HEK293 (cell line): Measurements from ENCODE around the gene TAGAP.

Source experiments
- CTCF ChIA-PET: fragments of 350-600 bp; formaldehyde crosslinking; extraction: SDS; loops from one replicate; lab custom pipeline; 2021; ENCODE audit warnings: antibody characterized with exemption; lab: Yijun Ruan, JAX
- POLR2A ChIA-PET: fragments of 300-600 bp; formaldehyde crosslinking; extraction: SDS; loops from one replicate; lab custom pipeline; 2020; ENCODE audit warnings: antibody characterized with exemption, inconsistent platforms; lab: Yijun Ruan, JAX
- H3K27ac ChIP-seq: fragments of 200-500 bp; sonication (Bioruptor generic); 2 replicates; pipeline ENCODE4 v1.5.1; 2014; ENCODE audit warnings: low read depth, low read length, control low read depth, inconsistent platforms; ENCODE audit errors: extremely low read depth
- H3K36me3 ChIP-seq, 2 experiments: fragments of 200-500 bp in 1 of 2; sonication (Bioruptor generic) in 1 of 2; 1 replicate in 1 of 2; 2 replicates in 1 of 2; pipeline ENCODE4 v1.5.1; 2014 to 2017; ENCODE audit warnings: inconsistent platforms in 2 of 2, low read length in 2 of 2; ENCODE audit not compliant: control insufficient read depth in 2 of 2, insufficient read depth in 1 of 2
- H3K4me1 ChIP-seq: fragments of 200-500 bp; sonication (Bioruptor generic); 2 replicates; pipeline ENCODE4 v1.5.1; 2014; ENCODE audit warnings: mild to moderate bottlenecking, low read length, inconsistent platforms; ENCODE audit not compliant: control insufficient read depth, insufficient read depth
- H3K4me3 ChIP-seq: 2 replicates; pipeline ENCODE4 v1.5.1; 2011; ENCODE audit warnings: low read depth, mild to moderate bottlenecking, control low read depth, low read length, moderate library complexity
- H3K9me3 ChIP-seq: fragments of 200-500 bp; sonication (Bioruptor generic); 2 replicates; pipeline ENCODE4 v1.5.1; 2014; ENCODE audit warnings: low read depth, low read length, inconsistent platforms; ENCODE audit not compliant: control insufficient read depth, insufficient read depth
- BCL11B ChIP-seq: fragments of 450-650 bp; formaldehyde crosslinking; IDR thresholded peaks from 2 replicates; pipeline ENCODE4 v1.5.1; 2016; ENCODE audit warnings: low read depth, missing biosample characterization, missing genetic modification characterization
- EGR2 ChIP-seq: fragments of 450-650 bp; formaldehyde crosslinking; IDR thresholded peaks from 2 replicates; pipeline ENCODE4 v1.5.1; 2016; ENCODE audit warnings: low read depth, missing biosample characterization, missing genetic modification characterization
- HOXA7 ChIP-seq: sonication (generic); formaldehyde crosslinking; IDR thresholded peaks from 2 replicates; pipeline ENCODE4 v1.8.1; 2022; ENCODE audit warnings: missing genetic modification reagents, borderline replicate concordance
- KLF16 ChIP-seq: fragments of 450-650 bp; formaldehyde crosslinking; IDR thresholded peaks from 2 replicates; pipeline ENCODE4 v1.5.1; 2017; ENCODE audit warnings: missing biosample characterization, missing genetic modification characterization
- KLF7 ChIP-seq: fragments of 450-650 bp; formaldehyde crosslinking; IDR thresholded peaks from 2 replicates; pipeline ENCODE4 v1.5.1; 2016; ENCODE audit warnings: missing biosample characterization, missing genetic modification characterization, borderline replicate concordance
- MZF1 ChIP-seq: fragments of 450-650 bp; formaldehyde crosslinking; IDR thresholded peaks from 2 replicates; pipeline ENCODE4 v1.5.1; 2017; ENCODE audit warnings: missing biosample characterization, missing genetic modification characterization, borderline replicate concordance
- REPIN1 ChIP-seq: fragments of 450-650 bp; formaldehyde crosslinking; IDR thresholded peaks from 2 replicates; pipeline ENCODE4 v1.5.1; 2017; ENCODE audit warnings: missing biosample characterization, missing genetic modification characterization, low read depth
- SP3 ChIP-seq: fragments of 450-650 bp; formaldehyde crosslinking; IDR thresholded peaks from 2 replicates; pipeline ENCODE4 v1.5.1; 2016; ENCODE audit warnings: missing biosample characterization, missing genetic modification characterization
- ZBTB17 ChIP-seq: fragments of 450-650 bp; formaldehyde crosslinking; IDR thresholded peaks from 2 replicates; pipeline ENCODE4 v1.5.1; 2016; ENCODE audit warnings: missing biosample characterization, missing genetic modification characterization
- ZBTB6 ChIP-seq: fragments of 450-650 bp; formaldehyde crosslinking; IDR thresholded peaks from 2 replicates; pipeline ENCODE4 v1.5.1; 2017; ENCODE audit warnings: missing biosample characterization, missing genetic modification characterization
- ZBTB7A ChIP-seq: fragments of 450-650 bp; formaldehyde crosslinking; IDR thresholded peaks from 2 replicates; pipeline ENCODE4 v1.5.1; 2016; ENCODE audit warnings: low read depth, missing biosample characterization, missing genetic modification characterization
- ZFP37 ChIP-seq: fragments of 450-650 bp; formaldehyde crosslinking; IDR thresholded peaks from 2 replicates; pipeline ENCODE4 v1.5.1; 2016; ENCODE audit warnings: missing biosample characterization, missing genetic modification characterization
- ZNF121 ChIP-seq: fragments of 450-650 bp; formaldehyde crosslinking; IDR thresholded peaks from 2 replicates; pipeline ENCODE4 v1.5.1; 2016; ENCODE audit warnings: missing biosample characterization, missing genetic modification characterization
- ZNF133 ChIP-seq: fragments of 450-650 bp; formaldehyde crosslinking; IDR thresholded peaks from 2 replicates; pipeline ENCODE4 v1.5.1; 2016; ENCODE audit warnings: missing biosample characterization, missing genetic modification characterization
- ZNF239 ChIP-seq: fragments of 450-650 bp; formaldehyde crosslinking; IDR thresholded peaks from 2 replicates; pipeline ENCODE4 v1.5.1; 2016; ENCODE audit warnings: missing biosample characterization, missing genetic modification characterization
- ZNF341 ChIP-seq: fragments of 450-650 bp; formaldehyde crosslinking; IDR thresholded peaks from 2 replicates; pipeline ENCODE4; 2016; ENCODE audit warnings: low read depth, missing biosample characterization, missing genetic modification characterization
- ZNF48 ChIP-seq: fragments of 450-650 bp; formaldehyde crosslinking; IDR thresholded peaks from 2 replicates; pipeline ENCODE4 v1.5.1; 2016; ENCODE audit warnings: missing biosample characterization, missing genetic modification characterization
- ZNF518A ChIP-seq: fragments of 450-650 bp; formaldehyde crosslinking; conservative IDR thresholded peaks from 2 replicates; pipeline ENCODE4 v1.5.1; 2016; ENCODE audit warnings: low read depth, missing biosample characterization, missing genetic modification characterization
- ZNF558 ChIP-seq: fragments of 450-650 bp; formaldehyde crosslinking; IDR thresholded peaks from 2 replicates; pipeline ENCODE4 v1.5.1; 2016; ENCODE audit warnings: missing biosample characterization, missing genetic modification characterization
- ZNF600 ChIP-seq: fragments of 450-650 bp; formaldehyde crosslinking; IDR thresholded peaks from 2 replicates; pipeline ENCODE4 v1.5.1; 2016; ENCODE audit warnings: missing biosample characterization, missing genetic modification characterization
- ZNF777 ChIP-seq: fragments of 450-650 bp; formaldehyde crosslinking; IDR thresholded peaks from 2 replicates; pipeline ENCODE4 v1.5.1; 2017; ENCODE audit warnings: missing biosample characterization, missing genetic modification characterization, borderline replicate concordance
- TF ChIP-seq, protein P1 (sequence below): fragments of 450-650 bp; formaldehyde crosslinking; IDR thresholded peaks from 2 replicates; pipeline ENCODE4 v1.5.1; 2016; ENCODE audit warnings: missing biosample characterization, missing genetic modification characterization
- TF ChIP-seq, protein P2 (sequence below): fragments of 450-650 bp; formaldehyde crosslinking; conservative IDR thresholded peaks from 2 replicates; pipeline ENCODE4 v1.5.1; 2016; ENCODE audit warnings: low read depth, missing biosample characterization, missing genetic modification characterization
- TF ChIP-seq, protein P3 (sequence below): fragments of 450-650 bp; formaldehyde crosslinking; IDR thresholded peaks from 2 replicates; pipeline ENCODE4 v1.5.1; 2016; ENCODE audit warnings: missing biosample characterization, missing genetic modification characterization, low read depth

TAGAP gene

GRCh38 chr6:158999666-159000403 is 45.0 kb downstream of the TAGAP start, which contains the start of gene RSPH3:
Gene RSPH3 (minus strand): TSS chr6:159000202. CDS start chr6:158999550, 652 bp downstream.
- Histone ChIP-seq H3K27ac (peak within 1 kb of the TSS; percentile 93), H3K9me3 (no peaks in the 10 kb centered on the region), H3K4me1 (no peaks in the 10 kb centered on the region), H3K4me3 (peak within 1 kb of the TSS; percentile 75), H3K36me3 (peaks cover 0 to 4% of the 10 kb centered on the region in 2 experiments; a peak in 2 of 3 replicates)
- POLR2A ChIA-PET, result interaction anchor here (0.6 to 2.2 kb wide), 19 partner anchors 9 to 758 kb away, joined by 3 to 15 read pairs (median 4); partner anchors contain the start of genes DYNLT1 and WTAP
- CTCF ChIA-PET, result interaction anchor here (0.5 to 2.4 kb wide), 15 partner anchors 9 to 521 kb away, joined by 3 to 11 read pairs (median 5); partner anchors contain the start of gene TAGAP
- TF ChIP-seq ZNF133 (tag by site-specific recombination), result no peak
- peak; percentile 100 for TF ChIP-seq ZNF341
- no peak for TF ChIP-seq ZNF777 (tag by site-specific recombination)
- no peak for TF ChIP-seq HOXA7
- TF ChIP-seq ZBTB7A (tag by site-specific recombination), result peak; percentile 87
- TF ChIP-seq, protein P1, sequence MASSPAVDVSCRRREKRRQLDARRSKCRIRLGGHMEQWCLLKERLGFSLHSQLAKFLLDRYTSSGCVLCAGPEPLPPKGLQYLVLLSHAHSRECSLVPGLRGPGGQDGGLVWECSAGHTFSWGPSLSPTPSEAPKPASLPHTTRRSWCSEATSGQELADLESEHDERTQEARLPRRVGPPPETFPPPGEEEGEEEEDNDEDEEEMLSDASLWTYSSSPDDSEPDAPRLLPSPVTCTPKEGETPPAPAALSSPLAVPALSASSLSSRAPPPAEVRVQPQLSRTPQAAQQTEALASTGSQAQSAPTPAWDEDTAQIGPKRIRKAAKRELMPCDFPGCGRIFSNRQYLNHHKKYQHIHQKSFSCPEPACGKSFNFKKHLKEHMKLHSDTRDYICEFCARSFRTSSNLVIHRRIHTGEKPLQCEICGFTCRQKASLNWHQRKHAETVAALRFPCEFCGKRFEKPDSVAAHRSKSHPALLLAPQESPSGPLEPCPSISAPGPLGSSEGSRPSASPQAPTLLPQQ (tag by site-specific recombination), result peak; percentile 87
- TF ChIP-seq ZNF600 (tag by site-specific recombination), result peak; percentile 96
- 0 out of 2 replicates have a peak, but pooled peaks have one; percentile 29 for TF ChIP-seq ZNF239 (tag by site-specific recombination)
- peak; percentile 54; the same call in 1 of the 2 replicates for TF ChIP-seq ZNF558 (tag by site-specific recombination)
- TF ChIP-seq SP3 (tag by site-specific recombination), result peak; percentile 91
- TF ChIP-seq, protein P2, sequence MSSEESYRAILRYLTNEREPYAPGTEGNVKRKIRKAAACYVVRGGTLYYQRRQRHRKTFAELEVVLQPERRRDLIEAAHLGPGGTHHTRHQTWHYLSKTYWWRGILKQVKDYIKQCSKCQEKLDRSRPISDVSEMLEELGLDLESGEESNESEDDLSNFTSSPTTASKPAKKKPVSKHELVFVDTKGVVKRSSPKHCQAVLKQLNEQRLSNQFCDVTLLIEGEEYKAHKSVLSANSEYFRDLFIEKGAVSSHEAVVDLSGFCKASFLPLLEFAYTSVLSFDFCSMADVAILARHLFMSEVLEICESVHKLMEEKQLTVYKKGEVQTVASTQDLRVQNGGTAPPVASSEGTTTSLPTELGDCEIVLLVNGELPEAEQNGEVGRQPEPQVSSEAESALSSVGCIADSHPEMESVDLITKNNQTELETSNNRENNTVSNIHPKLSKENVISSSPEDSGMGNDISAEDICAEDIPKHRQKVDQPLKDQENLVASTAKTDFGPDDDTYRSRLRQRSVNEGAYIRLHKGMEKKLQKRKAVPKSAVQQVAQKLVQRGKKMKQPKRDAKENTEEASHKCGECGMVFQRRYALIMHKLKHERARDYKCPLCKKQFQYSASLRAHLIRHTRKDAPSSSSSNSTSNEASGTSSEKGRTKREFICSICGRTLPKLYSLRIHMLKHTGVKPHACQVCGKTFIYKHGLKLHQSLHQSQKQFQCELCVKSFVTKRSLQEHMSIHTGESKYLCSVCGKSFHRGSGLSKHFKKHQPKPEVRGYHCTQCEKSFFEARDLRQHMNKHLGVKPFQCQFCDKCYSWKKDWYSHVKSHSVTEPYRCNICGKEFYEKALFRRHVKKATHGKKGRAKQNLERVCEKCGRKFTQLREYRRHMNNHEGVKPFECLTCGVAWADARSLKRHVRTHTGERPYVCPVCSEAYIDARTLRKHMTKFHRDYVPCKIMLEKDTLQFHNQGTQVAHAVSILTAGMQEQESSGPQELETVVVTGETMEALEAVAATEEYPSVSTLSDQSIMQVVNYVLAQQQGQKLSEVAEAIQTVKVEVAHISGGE (tag by site-specific recombination), result peak; percentile 98
- peak; percentile 89 for TF ChIP-seq KLF7 (tag by site-specific recombination)
- TF ChIP-seq ZNF48 (tag by site-specific recombination), result no peak
- peak; percentile 89 for TF ChIP-seq EGR2 (tag by site-specific recombination)
- peak; percentile 86 for TF ChIP-seq ZBTB17 (tag by site-specific recombination)
- TF ChIP-seq MZF1 (tag by site-specific recombination), result peak; percentile 70
- peak; percentile 92 for TF ChIP-seq KLF16 (tag by site-specific recombination)
- TF ChIP-seq, protein P3, sequence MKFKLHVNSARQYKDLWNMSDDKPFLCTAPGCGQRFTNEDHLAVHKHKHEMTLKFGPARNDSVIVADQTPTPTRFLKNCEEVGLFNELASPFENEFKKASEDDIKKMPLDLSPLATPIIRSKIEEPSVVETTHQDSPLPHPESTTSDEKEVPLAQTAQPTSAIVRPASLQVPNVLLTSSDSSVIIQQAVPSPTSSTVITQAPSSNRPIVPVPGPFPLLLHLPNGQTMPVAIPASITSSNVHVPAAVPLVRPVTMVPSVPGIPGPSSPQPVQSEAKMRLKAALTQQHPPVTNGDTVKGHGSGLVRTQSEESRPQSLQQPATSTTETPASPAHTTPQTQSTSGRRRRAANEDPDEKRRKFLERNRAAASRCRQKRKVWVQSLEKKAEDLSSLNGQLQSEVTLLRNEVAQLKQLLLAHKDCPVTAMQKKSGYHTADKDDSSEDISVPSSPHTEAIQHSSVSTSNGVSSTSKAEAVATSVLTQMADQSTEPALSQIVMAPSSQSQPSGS (tag by site-specific recombination), result no peak
- no peak for TF ChIP-seq BCL11B (tag by site-specific recombination)
- TF ChIP-seq ZFP37, result peak; percentile 93
- TF ChIP-seq ZBTB6 (tag by site-specific recombination), result peak; percentile 36; the same call in 1 of the 2 replicates
- TF ChIP-seq REPIN1 (tag by site-specific recombination), result 0 out of 2 replicates have a peak, but pooled peaks have one; percentile 40
- peak; percentile 49; the same call in 1 of the 2 replicates for TF ChIP-seq ZNF121 (tag by site-specific recombination)
- peak; percentile 71 for TF ChIP-seq ZNF518A (tag by site-specific recombination)
